VCaP (cell line): ENCODE measurements around the gene DENND1A.

Experiments used
- H3K27ac ChIP-seq: fragments of 450-650 bp; 2 replicates; pipeline ENCODE4 v1.5.1; 2017
- CTCF ChIP-seq: fragments of 450-650 bp; conservative IDR thresholded peaks from 2 replicates; pipeline ENCODE4 v1.5.1; 2017; ENCODE audit warnings: mild to moderate bottlenecking, moderate library complexity

DENND1A gene

GRCh38 chr9:123487944-123488548 is 441.9 kb downstream of the DENND1A start:
- no peak for TF ChIP-seq CTCF
- no peak overlapping the region for H3K27ac ChIP-seq

- TF ChIP-seq CTCF, result no peak
- H3K27ac ChIP-seq, result no peak overlapping the region
Observed at GRCh38 chr9:123486431-123486830, 443.5 kb downstream of the DENND1A start.

DNA sequence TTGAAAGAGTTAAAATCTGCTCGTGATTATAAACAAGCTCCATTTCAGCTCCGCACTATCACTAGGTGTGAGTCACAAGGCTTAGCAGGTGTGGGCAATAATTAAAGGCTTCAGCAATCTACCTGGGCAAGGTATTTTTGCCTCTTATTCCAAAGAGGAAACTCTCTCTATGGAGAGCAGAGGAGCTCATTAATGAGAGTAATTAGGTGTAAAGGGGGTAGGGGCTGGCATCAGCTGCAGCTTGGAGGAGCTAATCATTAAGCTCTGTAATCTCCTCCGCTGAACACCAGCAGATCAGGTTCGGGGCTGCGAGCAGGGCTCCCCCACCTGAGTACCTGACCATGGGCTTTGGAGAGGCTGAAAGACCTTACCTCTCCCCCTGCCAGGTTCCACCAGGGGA is 444.7 kb downstream of the DENND1A start:
- TF ChIP-seq CTCF, result no peak
- no peak overlapping the region for H3K27ac ChIP-seq

- no peak for TF ChIP-seq CTCF
- H3K27ac ChIP-seq, result no peak overlapping the region
Observed at GRCh38 chr9:123484130-123484529, 445.8 kb downstream of the DENND1A start.

- no peak overlapping the region for H3K27ac ChIP-seq
- no peak for TF ChIP-seq CTCF
Observed at GRCh38 chr9:123483191-123483803, 446.6 kb downstream of the DENND1A start.

GRCh38 chr9:123482295-123482968 is 447.5 kb downstream of the DENND1A start:
- TF ChIP-seq CTCF, result no peak
- no peak overlapping the region for H3K27ac ChIP-seq

GRCh38 chr9:123481209-123481865 is 448.6 kb downstream of the DENND1A start:
- no peak for TF ChIP-seq CTCF
- H3K27ac ChIP-seq, result no peak overlapping the region
